Spleen (tissue), 7 donors: ENCODE measurements around the gene SLC6A8.
"Not testable (repeated sequence)": the region's sequence is repeated elsewhere in the genome, so short reads cannot be mapped to it uniquely, and the experiment has no call there.

Experiments used
- CTCF ChIP-seq, 11 experiments: fragments of 200-600 bp in 7 of 11; fragments of 450-650 bp in 4 of 11; sonication (generic) in 4 of 11; IDR thresholded peaks in 8 of 11; conservative IDR thresholded peaks in 3 of 11; 1 replicate in 7 of 11; 2 replicates in 4 of 11; pipeline versions ENCODE4 v1.4.0 to v1.8.0; 2016 to 2021; ENCODE audit warnings: antibody characterized with exemption in 11 of 11, inconsistent platforms in 4 of 11, mild to moderate bottlenecking in 1 of 11
- POLR2A ChIP-seq, 3 donors: fragments of 450-650 bp; IDR thresholded peaks; one replicate each; pipeline ENCODE4 v1.5.1; 2017; ENCODE audit warnings: antibody characterized with exemption in 3 of 3, mild to moderate bottlenecking in 1 of 3
- donor health status: DM: no; HTN: no; CAD: no; lungs with moderate emphysema.
- donor health status: DM: no; HTN: no; CAD: no.
- donor health status: DM: no; HTN: no; CAD: no.

GRCh38 chrX:153696986-153697722, 9.4 kb downstream of the SLC6A8 start:
- TF ChIP-seq POLR2A (IDR thresholded peaks at IDR 0.05); CTCF (IDR thresholded peaks at IDR 0.05 in 8 of 11, conservative IDR thresholded peaks at IDR 0.05 in 3 of 11): not testable (repeated sequence)
